ENCODE results near the gene WDR48. TPM values are rescaled to one million over a fixed set of nuclear protein-coding genes. Genes with fewer than 3 reads are reported as not detected.

The WDR48 gene
- total RNA-seq, 1 donor, result 39.8 TPM

DNA sequence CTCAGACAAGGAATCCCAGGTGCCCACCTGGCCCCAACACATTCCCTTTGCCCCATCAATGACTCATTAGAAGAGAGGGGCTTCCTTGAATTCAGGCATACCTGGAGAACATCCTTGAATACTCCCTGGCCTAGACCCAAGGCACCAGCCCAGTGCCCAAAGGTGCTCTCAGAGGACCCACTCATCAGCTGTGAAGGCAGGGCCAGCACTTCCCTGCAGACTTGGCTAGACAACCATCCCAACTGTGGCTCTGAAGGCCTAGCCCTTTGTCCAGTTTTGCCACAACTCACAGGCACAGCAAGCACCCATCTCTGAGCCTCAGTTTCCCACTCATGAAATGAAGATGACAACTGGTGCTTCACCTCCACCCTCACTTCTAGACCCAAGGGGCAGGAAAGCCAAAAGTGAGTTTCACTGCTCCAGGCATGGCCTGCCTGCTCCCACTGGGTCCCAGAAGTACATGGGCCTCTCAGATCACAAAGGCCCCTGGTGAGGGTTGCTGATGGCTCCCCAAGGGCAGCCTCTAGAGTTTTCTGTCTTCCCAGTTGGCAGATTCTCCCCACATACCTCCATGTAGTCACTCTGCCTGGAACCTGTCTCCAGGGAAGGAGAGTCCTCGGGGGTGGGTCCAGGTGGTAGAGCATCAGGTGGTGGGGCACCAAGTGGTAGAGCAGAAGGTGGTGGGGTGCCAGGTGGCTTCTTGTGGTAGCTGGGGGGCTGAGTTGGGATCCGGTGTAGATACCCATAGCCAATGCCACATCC is 48.1 kb downstream of the WDR48 start:
- Histone ChIP-seq H3K36me3 (ENCODE audit: insufficient read depth, low read length) (peaks cover 56% of the 10 kb centered on the region), H2AFZ (ENCODE audit: low read length) (no peak overlapping the region), H4K20me1 (ENCODE audit: insufficient read depth, low read length) (peaks cover 44% of the 10 kb centered on the region), H3K4me3 (ENCODE audit: insufficient read depth, low read length) (no peak overlapping the region), H3K4me2 (ENCODE audit: insufficient read depth, low read length) (no peak overlapping the region), H3K27ac (ENCODE audit: low read depth, low read length) (no peak overlapping the region), H3K27me3 (ENCODE audit: insufficient read depth, low read length) (no peaks in the 10 kb centered on the region), H3K4me1 (ENCODE audit: insufficient read depth, low read length) (no peaks in the 10 kb centered on the region), H3K9me3 (ENCODE audit: low read depth, low read length) (no peaks in the 10 kb centered on the region), H3K79me2 (ENCODE audit: insufficient read depth, low read length) (peaks cover 47% of the 10 kb centered on the region)
- TF ChIP-seq, protein P1, sequence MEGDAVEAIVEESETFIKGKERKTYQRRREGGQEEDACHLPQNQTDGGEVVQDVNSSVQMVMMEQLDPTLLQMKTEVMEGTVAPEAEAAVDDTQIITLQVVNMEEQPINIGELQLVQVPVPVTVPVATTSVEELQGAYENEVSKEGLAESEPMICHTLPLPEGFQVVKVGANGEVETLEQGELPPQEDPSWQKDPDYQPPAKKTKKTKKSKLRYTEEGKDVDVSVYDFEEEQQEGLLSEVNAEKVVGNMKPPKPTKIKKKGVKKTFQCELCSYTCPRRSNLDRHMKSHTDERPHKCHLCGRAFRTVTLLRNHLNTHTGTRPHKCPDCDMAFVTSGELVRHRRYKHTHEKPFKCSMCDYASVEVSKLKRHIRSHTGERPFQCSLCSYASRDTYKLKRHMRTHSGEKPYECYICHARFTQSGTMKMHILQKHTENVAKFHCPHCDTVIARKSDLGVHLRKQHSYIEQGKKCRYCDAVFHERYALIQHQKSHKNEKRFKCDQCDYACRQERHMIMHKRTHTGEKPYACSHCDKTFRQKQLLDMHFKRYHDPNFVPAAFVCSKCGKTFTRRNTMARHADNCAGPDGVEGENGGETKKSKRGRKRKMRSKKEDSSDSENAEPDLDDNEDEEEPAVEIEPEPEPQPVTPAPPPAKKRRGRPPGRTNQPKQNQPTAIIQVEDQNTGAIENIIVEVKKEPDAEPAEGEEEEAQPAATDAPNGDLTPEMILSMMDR (IDR thresholded peaks at IDR 0.05; ENCODE audit: extremely low read depth, low read depth, low read length), result no peak
- DNase-seq (ENCODE audit: insufficient read length, low spot score, missing footprints), result peak; percentile 81

DNA sequence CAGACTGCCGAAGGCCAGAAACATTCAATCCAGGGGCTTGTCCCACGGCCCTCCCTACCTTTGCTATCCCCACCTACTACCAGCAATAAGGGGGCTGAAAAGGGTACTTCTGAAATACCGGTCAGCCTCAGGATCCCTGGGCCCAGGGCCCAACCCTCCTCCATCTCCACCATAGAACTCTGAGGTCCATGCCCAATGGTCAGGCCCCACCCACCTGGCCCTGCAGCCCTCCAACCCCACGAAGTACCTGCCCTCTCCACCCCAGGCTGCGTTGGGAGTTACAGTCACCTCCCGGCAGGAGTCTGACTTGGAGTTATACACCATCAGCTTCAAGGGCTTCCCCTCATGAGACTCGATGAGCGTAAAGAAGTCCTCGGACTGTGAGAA is 48.7 kb downstream of the WDR48 start:
- peaks cover 48% of the 10 kb centered on the region for H4K20me1 ChIP-seq (ENCODE audit: insufficient read depth, low read length)
- H3K27ac ChIP-seq (ENCODE audit: low read depth, low read length), result no peak overlapping the region
- H3K27me3 ChIP-seq (ENCODE audit: insufficient read depth, low read length), result no peaks in the 10 kb centered on the region
- DNase-seq (ENCODE audit: insufficient read length, low spot score, missing footprints), result peak; percentile 43
- H3K9me3 ChIP-seq (ENCODE audit: low read depth, low read length), result no peaks in the 10 kb centered on the region
- H3K36me3 ChIP-seq (ENCODE audit: insufficient read depth, low read length), result peaks cover 50% of the 10 kb centered on the region
- no peaks in the 10 kb centered on the region for H3K4me1 ChIP-seq (ENCODE audit: insufficient read depth, low read length)
- H3K4me3 ChIP-seq (ENCODE audit: insufficient read depth, low read length), result no peak overlapping the region
- no peak overlapping the region for H3K4me2 ChIP-seq (ENCODE audit: insufficient read depth, low read length)
- no peak overlapping the region for H2AFZ ChIP-seq (ENCODE audit: low read length)
- H3K79me2 ChIP-seq (ENCODE audit: insufficient read depth, low read length), result peaks cover 53% of the 10 kb centered on the region
- TF ChIP-seq, protein P1 (IDR thresholded peaks at IDR 0.05; ENCODE audit: extremely low read depth, low read depth, low read length), result no peak

DNA sequence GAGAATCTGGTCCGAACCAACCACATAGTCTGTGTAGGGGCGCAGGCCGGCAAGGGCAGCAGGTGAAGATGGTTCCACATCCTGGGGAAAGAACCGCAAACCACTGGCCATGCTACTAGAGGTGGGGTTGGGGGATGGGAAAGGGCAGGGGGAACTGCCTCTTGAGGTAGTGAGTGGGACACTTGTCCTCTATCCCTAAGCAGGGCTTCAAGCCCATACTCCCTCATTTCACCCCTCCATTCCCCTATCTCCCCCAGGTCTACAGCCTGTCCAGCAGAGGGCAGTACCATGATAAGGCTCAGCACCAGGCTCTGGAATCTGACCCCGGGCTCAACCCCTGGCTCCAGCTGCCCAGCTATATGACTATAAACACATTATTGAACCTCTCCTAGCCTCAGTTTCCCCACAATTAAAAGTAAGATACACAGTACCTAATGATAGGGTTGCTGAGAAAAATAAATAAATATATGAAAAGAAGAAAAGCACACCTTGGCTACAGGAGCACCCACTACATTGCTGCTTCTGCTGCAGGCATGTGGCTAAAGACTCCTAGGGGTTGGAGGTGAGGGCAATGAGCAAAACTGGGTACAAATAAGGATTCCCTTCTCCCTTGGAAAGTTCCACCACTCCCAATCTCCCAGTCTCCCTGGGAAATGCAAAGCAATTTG is 49.3 kb downstream of the WDR48 start:
- DNase-seq (ENCODE audit: insufficient read length, low spot score, missing footprints), result peak; percentile 95
- Histone ChIP-seq H2AFZ (ENCODE audit: low read length) (no peak overlapping the region), H3K27me3 (ENCODE audit: insufficient read depth, low read length) (no peaks in the 10 kb centered on the region), H3K36me3 (ENCODE audit: insufficient read depth, low read length) (peaks cover 43% of the 10 kb centered on the region), H3K4me3 (ENCODE audit: insufficient read depth, low read length) (no peak overlapping the region), H3K27ac (ENCODE audit: low read depth, low read length) (no peak overlapping the region), H3K4me1 (ENCODE audit: insufficient read depth, low read length) (peaks cover 6% of the 10 kb centered on the region), H3K79me2 (ENCODE audit: insufficient read depth, low read length) (peaks cover 60% of the 10 kb centered on the region), H3K4me2 (ENCODE audit: insufficient read depth, low read length) (no peak overlapping the region), H4K20me1 (ENCODE audit: insufficient read depth, low read length) (peaks cover 55% of the 10 kb centered on the region), H3K9me3 (ENCODE audit: low read depth, low read length) (no peaks in the 10 kb centered on the region)
- TF ChIP-seq, protein P1 (IDR thresholded peaks at IDR 0.05; ENCODE audit: extremely low read depth, low read depth, low read length), result peak; percentile 75
